GM12874 (cell line): Measurements from ENCODE around the gene COL8A1.

Experiments
- CTCF ChIP-seq: IDR thresholded peaks from 2 replicates; pipeline ENCODE4 v1.5.1; 2011; ENCODE audit warnings: low read depth, mild to moderate bottlenecking, control low read depth, low read length, moderate library complexity; ENCODE audit not compliant: insufficient read depth

The COL8A1 gene

DNA sequence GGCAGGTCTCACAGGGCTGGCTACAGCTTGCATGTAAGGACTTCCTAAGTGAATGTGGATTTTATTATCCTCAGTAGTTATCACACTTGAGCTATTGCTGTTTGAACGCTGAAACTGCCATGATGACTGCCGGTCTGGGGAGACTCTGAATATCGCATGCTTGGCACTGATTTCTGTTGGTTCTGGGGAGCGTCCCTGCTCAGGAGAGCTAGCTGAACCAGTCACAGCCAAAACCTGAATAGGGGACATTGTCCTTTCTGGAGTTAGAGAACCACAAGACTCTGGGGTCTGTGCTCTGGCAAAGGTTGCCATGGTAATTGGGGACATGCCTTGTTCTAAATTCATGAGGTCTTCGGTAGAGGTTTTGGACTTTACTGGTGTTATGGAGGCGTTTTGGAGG is 210.0 kb downstream of the COL8A1 start:
- TF ChIP-seq CTCF = no peak
